Measurements from ENCODE around the gene GHITM. TPM values are rescaled to one million over a fixed set of nuclear protein-coding genes. Genes with fewer than 3 reads are reported as not detected.

The GHITM gene
- total and polyA plus RNA-seq, 2 of the 13 experiments (the other 11 are each of a cell fraction or from before 2014, with no cell fraction given) = 163 to 212 TPM

DNA sequence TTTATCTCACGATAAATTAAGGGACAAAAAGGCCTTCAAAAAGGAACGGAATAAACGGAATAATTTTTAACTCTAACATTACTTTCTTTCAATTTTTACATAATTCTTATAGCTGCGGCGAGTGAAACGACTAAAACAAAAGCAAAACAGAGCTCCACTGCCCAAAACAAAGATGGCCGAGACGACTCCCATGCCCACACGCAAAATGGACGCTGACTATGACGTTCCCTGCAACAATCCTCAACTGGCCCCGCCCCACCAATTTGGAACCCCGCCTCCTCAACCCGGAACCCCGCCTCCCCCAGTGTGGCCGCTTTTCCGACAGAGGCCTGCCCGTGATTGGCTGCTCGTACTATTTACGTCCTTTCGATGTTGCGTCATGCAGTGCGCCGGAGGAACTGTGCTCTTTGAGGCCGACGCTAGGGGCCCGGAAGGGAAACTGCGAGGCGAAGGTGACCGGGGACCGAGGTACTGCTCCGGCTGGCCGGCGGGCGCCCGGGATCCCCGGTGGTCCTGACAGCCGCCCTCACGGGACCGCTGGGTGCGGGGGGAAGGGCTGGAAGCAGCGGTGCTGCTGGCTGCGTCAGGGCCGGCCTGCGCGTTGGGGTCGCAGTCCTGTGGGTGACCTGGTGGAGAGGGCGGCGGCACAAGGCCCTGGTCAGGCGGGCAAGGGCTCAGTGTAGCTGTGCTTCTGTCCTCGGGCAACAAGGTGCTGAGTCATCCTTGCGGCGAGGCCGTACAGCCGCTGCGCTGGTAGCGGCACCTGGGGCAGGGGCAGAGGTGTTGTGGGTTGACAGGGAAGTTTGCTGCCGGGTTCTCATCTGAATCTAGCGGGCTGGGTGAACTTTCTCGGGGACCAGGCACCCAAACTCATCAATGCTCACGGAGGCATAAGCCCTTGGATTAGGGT, at the start of gene GHITM (continued):
- TF ChIP-seq, protein P1, sequence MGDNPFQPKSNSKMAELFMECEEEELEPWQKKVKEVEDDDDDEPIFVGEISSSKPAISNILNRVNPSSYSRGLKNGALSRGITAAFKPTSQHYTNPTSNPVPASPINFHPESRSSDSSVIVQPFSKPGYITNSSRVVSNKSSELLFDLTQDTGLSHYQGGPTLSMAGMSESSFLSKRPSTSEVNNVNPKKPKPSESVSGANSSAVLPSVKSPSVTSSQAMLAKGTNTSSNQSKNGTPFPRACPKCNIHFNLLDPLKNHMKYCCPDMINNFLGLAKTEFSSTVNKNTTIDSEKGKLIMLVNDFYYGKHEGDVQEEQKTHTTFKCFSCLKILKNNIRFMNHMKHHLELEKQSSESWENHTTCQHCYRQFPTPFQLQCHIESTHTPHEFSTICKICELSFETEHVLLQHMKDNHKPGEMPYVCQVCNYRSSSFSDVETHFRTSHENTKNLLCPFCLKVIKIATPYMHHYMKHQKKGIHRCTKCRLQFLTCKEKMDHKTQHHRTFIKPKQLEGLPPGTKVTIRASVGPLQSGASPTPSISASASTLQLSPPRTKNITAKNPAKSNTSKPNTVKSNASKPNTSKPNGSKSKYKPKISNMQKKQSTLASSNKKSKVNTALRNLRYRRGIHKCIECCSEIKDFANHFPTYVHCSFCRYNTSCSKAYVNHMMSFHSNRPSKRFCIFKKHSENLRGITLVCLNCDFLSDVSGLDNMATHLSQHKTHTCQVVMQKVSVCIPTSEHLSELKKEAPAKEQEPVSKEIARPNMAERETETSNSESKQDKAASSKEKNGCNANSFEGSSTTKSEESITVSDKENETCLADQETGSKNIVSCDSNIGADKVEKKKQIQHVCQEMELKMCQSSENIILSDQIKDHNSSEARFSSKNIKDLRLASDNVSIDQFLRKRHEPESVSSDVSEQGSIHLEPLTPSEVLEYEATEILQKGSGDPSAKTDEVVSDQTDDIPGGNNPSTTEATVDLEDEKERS (CRISPR knock-in tag; IDR thresholded peaks at IDR 0.05) = no peak
- TF ChIP-seq THYN1 (CRISPR knock-in tag; IDR thresholded peaks at IDR 0.05; ENCODE audit: borderline replicate concordance, low read depth) (no peak), BHLHE40 (IDR thresholded peaks at IDR 0.05; ENCODE audit: low read length) (peak; percentile 29; the same call in 1 of the 2 replicates), MYC (CRISPR knock-in tag; IDR thresholded peaks at IDR 0.05; ENCODE audit: borderline replicate concordance) (peak; percentile 77), ZNF768 (CRISPR knock-in tag; IDR thresholded peaks at IDR 0.05) (peak; percentile 66; the same call in 1 of the 2 replicates), HNF1B (CRISPR knock-in tag; IDR thresholded peaks at IDR 0.05) (peak; percentile 52; the same call in 1 of the 2 replicates), TGIF2 (CRISPR knock-in tag; IDR thresholded peaks at IDR 0.05) (peak; percentile 93), ARHGAP35 (CRISPR knock-in tag; IDR thresholded peaks at IDR 0.05; ENCODE audit: borderline replicate concordance) (no peak; the same call in 1 of the 2 replicates), STAT5B (CRISPR knock-in tag; IDR thresholded peaks at IDR 0.05) (no peak), FOSL1 (CRISPR knock-in tag; IDR thresholded peaks at IDR 0.05; ENCODE audit: borderline replicate concordance) (0 out of 2 replicates have a peak, but pooled peaks have one; percentile 40), ATF4 (CRISPR knock-in tag; IDR thresholded peaks at IDR 0.05) (peak; percentile 89 to 97)
- TF ChIP-seq, protein P2, sequence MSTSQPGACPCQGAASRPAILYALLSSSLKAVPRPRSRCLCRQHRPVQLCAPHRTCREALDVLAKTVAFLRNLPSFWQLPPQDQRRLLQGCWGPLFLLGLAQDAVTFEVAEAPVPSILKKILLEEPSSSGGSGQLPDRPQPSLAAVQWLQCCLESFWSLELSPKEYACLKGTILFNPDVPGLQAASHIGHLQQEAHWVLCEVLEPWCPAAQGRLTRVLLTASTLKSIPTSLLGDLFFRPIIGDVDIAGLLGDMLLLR (CRISPR knock-in tag; IDR thresholded peaks at IDR 0.05) = no peak
- TF ChIP-seq, protein P3, sequence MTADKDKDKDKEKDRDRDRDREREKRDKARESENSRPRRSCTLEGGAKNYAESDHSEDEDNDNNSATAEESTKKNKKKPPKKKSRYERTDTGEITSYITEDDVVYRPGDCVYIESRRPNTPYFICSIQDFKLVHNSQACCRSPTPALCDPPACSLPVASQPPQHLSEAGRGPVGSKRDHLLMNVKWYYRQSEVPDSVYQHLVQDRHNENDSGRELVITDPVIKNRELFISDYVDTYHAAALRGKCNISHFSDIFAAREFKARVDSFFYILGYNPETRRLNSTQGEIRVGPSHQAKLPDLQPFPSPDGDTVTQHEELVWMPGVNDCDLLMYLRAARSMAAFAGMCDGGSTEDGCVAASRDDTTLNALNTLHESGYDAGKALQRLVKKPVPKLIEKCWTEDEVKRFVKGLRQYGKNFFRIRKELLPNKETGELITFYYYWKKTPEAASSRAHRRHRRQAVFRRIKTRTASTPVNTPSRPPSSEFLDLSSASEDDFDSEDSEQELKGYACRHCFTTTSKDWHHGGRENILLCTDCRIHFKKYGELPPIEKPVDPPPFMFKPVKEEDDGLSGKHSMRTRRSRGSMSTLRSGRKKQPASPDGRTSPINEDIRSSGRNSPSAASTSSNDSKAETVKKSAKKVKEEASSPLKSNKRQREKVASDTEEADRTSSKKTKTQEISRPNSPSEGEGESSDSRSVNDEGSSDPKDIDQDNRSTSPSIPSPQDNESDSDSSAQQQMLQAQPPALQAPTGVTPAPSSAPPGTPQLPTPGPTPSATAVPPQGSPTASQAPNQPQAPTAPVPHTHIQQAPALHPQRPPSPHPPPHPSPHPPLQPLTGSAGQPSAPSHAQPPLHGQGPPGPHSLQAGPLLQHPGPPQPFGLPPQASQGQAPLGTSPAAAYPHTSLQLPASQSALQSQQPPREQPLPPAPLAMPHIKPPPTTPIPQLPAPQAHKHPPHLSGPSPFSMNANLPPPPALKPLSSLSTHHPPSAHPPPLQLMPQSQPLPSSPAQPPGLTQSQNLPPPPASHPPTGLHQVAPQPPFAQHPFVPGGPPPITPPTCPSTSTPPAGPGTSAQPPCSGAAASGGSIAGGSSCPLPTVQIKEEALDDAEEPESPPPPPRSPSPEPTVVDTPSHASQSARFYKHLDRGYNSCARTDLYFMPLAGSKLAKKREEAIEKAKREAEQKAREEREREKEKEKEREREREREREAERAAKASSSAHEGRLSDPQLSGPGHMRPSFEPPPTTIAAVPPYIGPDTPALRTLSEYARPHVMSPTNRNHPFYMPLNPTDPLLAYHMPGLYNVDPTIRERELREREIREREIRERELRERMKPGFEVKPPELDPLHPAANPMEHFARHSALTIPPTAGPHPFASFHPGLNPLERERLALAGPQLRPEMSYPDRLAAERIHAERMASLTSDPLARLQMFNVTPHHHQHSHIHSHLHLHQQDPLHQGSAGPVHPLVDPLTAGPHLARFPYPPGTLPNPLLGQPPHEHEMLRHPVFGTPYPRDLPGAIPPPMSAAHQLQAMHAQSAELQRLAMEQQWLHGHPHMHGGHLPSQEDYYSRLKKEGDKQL (CRISPR knock-in tag; IDR thresholded peaks at IDR 0.05; ENCODE audit: low read depth) = peak; percentile 17; the same call in 1 of the 2 replicates

All from HepG2 (cell line).